Activated naive CD8-positive, alpha-beta T cell (primary cell): ENCODE measurements around the gene TLNRD1.

Source experiments
- H3K27ac Mint-ChIP-seq: one replicate; pipeline ENCODE4 v1.8.0; 2021; ENCODE audit warnings: mixed read lengths
- H3K27me3 Mint-ChIP-seq: one replicate; pipeline ENCODE4 v1.8.0; 2021; ENCODE audit warnings: mixed read lengths
- H3K36me3 Mint-ChIP-seq: one replicate; pipeline ENCODE4 v1.8.0; 2021; ENCODE audit warnings: mixed read lengths
- H3K4me1 Mint-ChIP-seq: one replicate; pipeline ENCODE4 v1.8.0; 2021; ENCODE audit warnings: low read depth, mixed read lengths
- H3K4me3 Mint-ChIP-seq: one replicate; pipeline ENCODE4 v1.8.0; 2021; ENCODE audit warnings: mild to moderate bottlenecking, mixed read lengths
- H3K9me3 Mint-ChIP-seq: one replicate; pipeline ENCODE4 v1.8.0; 2021; ENCODE audit warnings: low read depth, mixed read lengths

The TLNRD1 gene

GRCh38 chr15:81043281-81043934 lies 42.7 kb downstream of the TLNRD1 start:
- peaks cover 8% of the 10 kb centered on the region for H3K4me1 Mint-ChIP-seq
- peaks cover 5% of the 10 kb centered on the region for H3K9me3 Mint-ChIP-seq
- no peak overlapping the region for H3K4me3 Mint-ChIP-seq
- H3K27ac Mint-ChIP-seq, result no peak overlapping the region
- no peaks in the 10 kb centered on the region for H3K27me3 Mint-ChIP-seq
- peaks cover 5% of the 10 kb centered on the region for H3K36me3 Mint-ChIP-seq

- no peak overlapping the region for H3K4me3 Mint-ChIP-seq
These were observed 43.3 kb downstream of the TLNRD1 start for GRCh38 chr15:81043935-81044575.

GRCh38 chr15:81046290-81046689 lies 45.6 kb downstream of the TLNRD1 start:
- Mint-ChIP-seq H3K9me3 (peaks cover 5% of the 10 kb centered on the region), H3K27ac (no peak overlapping the region), H3K4me3 (no peak overlapping the region), H3K36me3 (peaks cover 5% of the 10 kb centered on the region), H3K4me1 (no peaks in the 10 kb centered on the region), H3K27me3 (no peaks in the 10 kb centered on the region)

More at GRCh38 chr15:81043935-81044575, 43.3 kb downstream of the TLNRD1 start:
- no peaks in the 10 kb centered on the region for H3K27me3 Mint-ChIP-seq
- H3K36me3 Mint-ChIP-seq, result peaks cover 5% of the 10 kb centered on the region
- H3K9me3 Mint-ChIP-seq, result peaks cover 5% of the 10 kb centered on the region
- no peak overlapping the region for H3K27ac Mint-ChIP-seq
- H3K4me1 Mint-ChIP-seq, result peaks cover 6% of the 10 kb centered on the region

GRCh38 chr15:81047928-81048327 lies 47.2 kb downstream of the TLNRD1 start:
- Mint-ChIP-seq H3K4me3 (no peak overlapping the region), H3K9me3 (peaks cover 5% of the 10 kb centered on the region), H3K36me3 (peaks cover 5% of the 10 kb centered on the region), H3K27ac (no peak overlapping the region), H3K27me3 (peaks cover 1% of the 10 kb centered on the region), H3K4me1 (no peaks in the 10 kb centered on the region)

- H3K4me1 Mint-ChIP-seq, result no peaks in the 10 kb centered on the region
- H3K9me3 Mint-ChIP-seq, result peaks cover 5% of the 10 kb centered on the region
- H3K36me3 Mint-ChIP-seq, result peaks cover 5% of the 10 kb centered on the region
- H3K27me3 Mint-ChIP-seq, result peaks cover 3% of the 10 kb centered on the region
- no peak overlapping the region for H3K4me3 Mint-ChIP-seq
- H3K27ac Mint-ChIP-seq, result no peak overlapping the region
These were observed 49.1 kb downstream of the TLNRD1 start for GRCh38 chr15:81049835-81050234.

- peaks cover 5% of the 10 kb centered on the region for H3K36me3 Mint-ChIP-seq
- no peaks in the 10 kb centered on the region for H3K4me1 Mint-ChIP-seq
- peaks cover 5% of the 10 kb centered on the region for H3K9me3 Mint-ChIP-seq
- H3K27me3 Mint-ChIP-seq, result peaks cover 3% of the 10 kb centered on the region
- no peak overlapping the region for H3K27ac Mint-ChIP-seq
- H3K4me3 Mint-ChIP-seq, result no peak overlapping the region
These were observed 49.5 kb downstream of the TLNRD1 start for GRCh38 chr15:81050259-81050658.

GRCh38 chr15:81050805-81051204 lies 50.1 kb downstream of the TLNRD1 start:
- Mint-ChIP-seq H3K4me1 (no peaks in the 10 kb centered on the region), H3K9me3 (peaks cover 3% of the 10 kb centered on the region), H3K36me3 (peaks cover 3% of the 10 kb centered on the region), H3K27ac (no peak overlapping the region), H3K27me3 (peaks cover 3% of the 10 kb centered on the region), H3K4me3 (no peak overlapping the region)

- Mint-ChIP-seq H3K4me3 (no peak overlapping the region), H3K27me3 (peaks cover 3% of the 10 kb centered on the region), H3K9me3 (no peaks in the 10 kb centered on the region), H3K36me3 (no peaks in the 10 kb centered on the region), H3K4me1 (no peaks in the 10 kb centered on the region), H3K27ac (no peak overlapping the region)
These were observed 51.3 kb downstream of the TLNRD1 start for GRCh38 chr15:81052046-81052445.

- H3K27me3 Mint-ChIP-seq, result peaks cover 3% of the 10 kb centered on the region
- H3K4me3 Mint-ChIP-seq, result no peak overlapping the region
- no peak overlapping the region for H3K27ac Mint-ChIP-seq
These were observed 52.9 kb downstream of the TLNRD1 start for GRCh38 chr15:81053621-81054020.

GRCh38 chr15:81054236-81054635 lies 53.5 kb downstream of the TLNRD1 start:
- Mint-ChIP-seq H3K27me3 (peaks cover 3% of the 10 kb centered on the region), H3K27ac (no peak overlapping the region), H3K36me3 (peaks cover 2% of the 10 kb centered on the region), H3K4me1 (no peaks in the 10 kb centered on the region), H3K4me3 (no peak overlapping the region), H3K9me3 (no peaks in the 10 kb centered on the region)

More at GRCh38 chr15:81053621-81054020, 52.9 kb downstream of the TLNRD1 start:
- no peaks in the 10 kb centered on the region for H3K9me3 Mint-ChIP-seq
- H3K36me3 Mint-ChIP-seq, result peaks cover 2% of the 10 kb centered on the region
- H3K4me1 Mint-ChIP-seq, result no peaks in the 10 kb centered on the region
